ENCODE measurements around the gene RILPL1.
"Not testable (repeated sequence)": the region's sequence is repeated elsewhere in the genome, so short reads cannot be mapped to it uniquely, and the experiment has no call there.

Gene RILPL1

GRCh38 chr12:123530668-123531067 is 2.9 kb downstream of the RILPL1 start:
- no peak for DNase-seq (ENCODE audit: low read depth)

- no peak for DNase-seq (ENCODE audit: low read depth)
These were observed 3.8 kb downstream of the RILPL1 start for GRCh38 chr12:123529686-123530085.

GRCh38 chr12:123528858-123529257 is 4.7 kb downstream of the RILPL1 start:
- no peak for DNase-seq (ENCODE audit: low read depth)

- DNase-seq (ENCODE audit: low read depth), result no peak
These were observed 6.9 kb downstream of the RILPL1 start for GRCh38 chr12:123526542-123527080.

GRCh38 chr12:123524378-123524777 is 9.1 kb downstream of the RILPL1 start:
- no peak for DNase-seq (ENCODE audit: low read depth)

GRCh38 chr12:123523518-123523917 is 10.0 kb downstream of the RILPL1 start:
- no peak for DNase-seq (ENCODE audit: low read depth)

- no peak for DNase-seq (ENCODE audit: low read depth)
These were observed 11.4 kb downstream of the RILPL1 start for GRCh38 chr12:123522164-123522563.

- no peak for DNase-seq (ENCODE audit: low read depth)
These were observed 12.7 kb downstream of the RILPL1 start for GRCh38 chr12:123520567-123521474.

- no peak for DNase-seq (ENCODE audit: low read depth)
These were observed 14.1 kb downstream of the RILPL1 start for GRCh38 chr12:123519141-123520001.

- no peak for DNase-seq (ENCODE audit: low read depth)
These were observed 17.2 kb downstream of the RILPL1 start for GRCh38 chr12:123516216-123516780.

GRCh38 chr12:123514582-123515221 is 18.8 kb downstream of the RILPL1 start:
- DNase-seq (ENCODE audit: low read depth), result not testable (repeated sequence)

GRCh38 chr12:123513805-123514204 is 19.7 kb downstream of the RILPL1 start:
- no peak for DNase-seq (ENCODE audit: low read depth)

GRCh38 chr12:123512838-123513665 is 20.5 kb downstream of the RILPL1 start:
- no peak for DNase-seq (ENCODE audit: low read depth)

- no peak for DNase-seq (ENCODE audit: low read depth)
These were observed 26.7 kb downstream of the RILPL1 start for GRCh38 chr12:123506843-123507236.

GRCh38 chr12:123506059-123506842 is 27.3 kb downstream of the RILPL1 start:
- no peak for DNase-seq (ENCODE audit: low read depth)

GRCh38 chr12:123502163-123502704 is 31.3 kb downstream of the RILPL1 start:
- DNase-seq (ENCODE audit: low read depth), result no peak

- DNase-seq (ENCODE audit: low read depth), result no peak
These were observed 34.2 kb downstream of the RILPL1 start for GRCh38 chr12:123499332-123499731.

GRCh38 chr12:123498126-123498825 is 35.2 kb downstream of the RILPL1 start:
- no peak for DNase-seq (ENCODE audit: low read depth)

GRCh38 chr12:123497065-123497464 is 36.5 kb downstream of the RILPL1 start:
- no peak for DNase-seq (ENCODE audit: low read depth)

Measured in activated T-cell treated with anti-CD3 and anti-CD28 coated beads for 1 hour (primary cell).